Kidney epithelial cell (primary cell): ENCODE results near the gene SEMA4D. TPM values are rescaled to one million over a fixed set of nuclear protein-coding genes. Genes with fewer than 3 reads are reported as not detected.

Source experiments
- DNase-seq: peaks from one replicate; pipeline ENCODE4 v3.0.0-alpha.2; 2010; ENCODE audit warnings: low read depth
- H3K27me3 ChIP-seq: 2 replicates; pipeline ENCODE4 v1.6.0; 2011; ENCODE audit warnings: low read length; ENCODE audit not compliant: control insufficient read depth, insufficient read depth
- H3K36me3 ChIP-seq: 2 replicates; pipeline ENCODE4 v1.5.1; 2011; ENCODE audit warnings: low read length; ENCODE audit not compliant: control insufficient read depth, insufficient read depth
- H3K4me3 ChIP-seq: 2 replicates; pipeline ENCODE4 v1.5.1; 2011; ENCODE audit warnings: low read depth, mild to moderate bottlenecking, control low read depth, low read length
- total RNA-seq: library from RNA; depleted of rRNA; stranded (reverse); fragments of >200 nt; gene quantifications from 2 replicates; pipeline ENCODE4 v1.2.3, GENCODE V29; 2015
- TF ChIP-seq, protein P1 (sequence below): IDR thresholded peaks from 2 replicates; pipeline ENCODE4 v1.5.1; 2011; ENCODE audit warnings: mild to moderate bottlenecking, moderate library complexity, low read length, control low read depth, inconsistent platforms; ENCODE audit not compliant: insufficient read depth, poor library complexity, severe bottlenecking

SEMA4D gene
- total RNA-seq, 1 donor from 2014 or later: 30.7 TPM

DNA sequence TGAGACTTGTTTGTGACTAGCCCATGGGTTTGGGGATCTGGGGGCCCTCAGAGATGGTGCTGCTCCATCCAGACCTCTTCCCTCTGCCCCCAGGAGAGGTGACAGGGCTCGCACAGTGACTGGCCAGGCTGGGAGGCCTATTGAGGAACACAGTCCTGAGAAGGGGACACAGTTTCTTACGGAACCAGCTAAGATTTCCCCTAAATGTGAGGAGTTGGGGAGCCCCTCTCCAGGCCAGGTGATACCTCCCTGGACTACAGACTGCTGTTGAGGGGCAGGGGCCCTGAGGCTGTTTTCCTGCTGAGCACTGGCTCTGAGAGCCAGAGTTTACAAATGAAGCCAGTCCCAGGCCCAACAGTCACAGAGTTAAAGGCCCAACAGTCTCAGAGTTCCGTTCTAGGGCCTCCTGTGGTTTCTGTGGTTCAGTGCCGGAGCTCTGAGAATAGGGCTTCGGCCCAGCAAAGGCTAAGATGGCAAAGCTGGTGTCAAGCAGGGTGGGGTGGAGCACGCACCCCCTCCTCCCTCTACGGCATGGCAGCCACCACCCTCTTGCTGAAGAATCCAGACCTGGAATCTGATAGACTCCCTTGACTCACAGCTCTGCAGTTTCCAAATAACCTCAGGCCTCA lies 1.1 kb upstream of the SEMA4D start:
- Histone ChIP-seq H3K4me3 (no peak overlapping the region), H3K27me3 (no peaks in the 10 kb centered on the region), H3K36me3 (no peaks in the 10 kb centered on the region)
- TF ChIP-seq, protein P1, sequence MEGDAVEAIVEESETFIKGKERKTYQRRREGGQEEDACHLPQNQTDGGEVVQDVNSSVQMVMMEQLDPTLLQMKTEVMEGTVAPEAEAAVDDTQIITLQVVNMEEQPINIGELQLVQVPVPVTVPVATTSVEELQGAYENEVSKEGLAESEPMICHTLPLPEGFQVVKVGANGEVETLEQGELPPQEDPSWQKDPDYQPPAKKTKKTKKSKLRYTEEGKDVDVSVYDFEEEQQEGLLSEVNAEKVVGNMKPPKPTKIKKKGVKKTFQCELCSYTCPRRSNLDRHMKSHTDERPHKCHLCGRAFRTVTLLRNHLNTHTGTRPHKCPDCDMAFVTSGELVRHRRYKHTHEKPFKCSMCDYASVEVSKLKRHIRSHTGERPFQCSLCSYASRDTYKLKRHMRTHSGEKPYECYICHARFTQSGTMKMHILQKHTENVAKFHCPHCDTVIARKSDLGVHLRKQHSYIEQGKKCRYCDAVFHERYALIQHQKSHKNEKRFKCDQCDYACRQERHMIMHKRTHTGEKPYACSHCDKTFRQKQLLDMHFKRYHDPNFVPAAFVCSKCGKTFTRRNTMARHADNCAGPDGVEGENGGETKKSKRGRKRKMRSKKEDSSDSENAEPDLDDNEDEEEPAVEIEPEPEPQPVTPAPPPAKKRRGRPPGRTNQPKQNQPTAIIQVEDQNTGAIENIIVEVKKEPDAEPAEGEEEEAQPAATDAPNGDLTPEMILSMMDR: no peak
- DNase-seq: no peak

DNA sequence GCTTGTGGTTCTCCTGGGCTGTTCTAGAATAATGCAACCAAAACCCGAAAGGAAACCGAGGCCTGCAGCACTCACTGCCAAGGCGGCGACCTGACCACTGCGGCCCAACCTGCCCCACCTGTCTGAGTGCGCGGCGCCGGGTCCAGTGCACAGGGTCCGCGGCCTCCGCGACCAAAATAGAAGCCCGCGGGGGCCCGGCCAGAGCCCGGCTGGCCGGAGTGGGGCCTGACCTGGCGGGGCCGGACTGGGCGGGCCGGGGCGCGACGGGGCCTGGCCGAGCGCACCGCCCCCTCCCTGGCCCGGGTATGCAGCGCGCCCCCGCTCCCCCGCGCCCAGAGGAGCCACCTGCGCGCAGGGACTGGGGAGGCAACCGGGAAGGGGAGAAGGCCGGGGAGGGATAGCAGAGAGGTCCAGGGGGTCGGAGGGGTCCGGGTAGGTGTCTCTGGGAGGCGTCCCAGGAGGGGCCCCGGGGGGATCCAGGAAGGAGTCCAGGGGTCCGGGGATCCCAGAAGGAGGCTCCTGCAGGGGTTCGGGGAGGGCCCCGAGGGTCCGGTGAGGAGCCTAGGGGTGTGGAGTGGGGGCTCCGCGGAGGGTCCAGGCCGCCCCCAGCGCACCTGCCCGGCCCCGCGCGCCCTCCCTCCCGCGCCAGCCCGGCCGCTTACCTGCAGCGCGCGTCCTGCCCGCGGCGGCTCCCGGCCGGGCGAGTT lies 503 bp downstream of the SEMA4D start:
- H3K4me3 ChIP-seq: peak overlapping the region; percentile 73
- TF ChIP-seq, protein P1: no peak
- no peaks in the 10 kb centered on the region for H3K36me3 ChIP-seq
- no peak for DNase-seq
- no peaks in the 10 kb centered on the region for H3K27me3 ChIP-seq

DNA sequence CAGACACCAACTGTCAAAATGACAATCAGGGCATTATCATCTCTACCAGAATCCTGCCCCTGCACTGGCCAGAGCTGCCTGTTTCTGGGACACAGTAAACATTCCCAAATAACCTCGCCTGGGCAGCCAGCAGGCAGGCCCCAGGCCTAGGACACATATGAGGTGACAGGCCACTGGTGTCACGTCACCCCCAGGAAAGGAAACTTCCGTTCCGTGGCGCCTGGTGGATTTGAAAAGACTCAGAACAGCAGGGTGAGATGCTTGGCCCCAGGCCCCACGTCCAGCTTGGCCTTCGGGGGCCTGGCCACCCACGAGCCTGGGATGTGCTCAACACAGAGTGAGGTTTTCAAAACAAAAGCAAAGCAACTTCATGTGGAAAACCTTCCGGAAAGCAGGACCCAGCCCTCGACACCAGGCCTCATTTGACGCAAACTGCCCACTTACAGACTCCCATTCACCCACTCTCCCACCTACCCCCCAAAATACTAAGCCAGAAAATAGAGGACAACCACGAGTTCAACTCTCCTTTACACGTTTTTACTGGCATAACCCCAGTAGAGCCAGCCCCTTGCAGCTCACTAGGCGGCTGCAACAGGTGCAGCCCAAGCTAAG lies 1.2 kb downstream of the SEMA4D start:
- TF ChIP-seq, protein P1: no peak
- Histone ChIP-seq H3K4me3 (peak overlapping the region; percentile 73), H3K27me3 (no peaks in the 10 kb centered on the region), H3K36me3 (no peaks in the 10 kb centered on the region)
- no peak for DNase-seq

DNA sequence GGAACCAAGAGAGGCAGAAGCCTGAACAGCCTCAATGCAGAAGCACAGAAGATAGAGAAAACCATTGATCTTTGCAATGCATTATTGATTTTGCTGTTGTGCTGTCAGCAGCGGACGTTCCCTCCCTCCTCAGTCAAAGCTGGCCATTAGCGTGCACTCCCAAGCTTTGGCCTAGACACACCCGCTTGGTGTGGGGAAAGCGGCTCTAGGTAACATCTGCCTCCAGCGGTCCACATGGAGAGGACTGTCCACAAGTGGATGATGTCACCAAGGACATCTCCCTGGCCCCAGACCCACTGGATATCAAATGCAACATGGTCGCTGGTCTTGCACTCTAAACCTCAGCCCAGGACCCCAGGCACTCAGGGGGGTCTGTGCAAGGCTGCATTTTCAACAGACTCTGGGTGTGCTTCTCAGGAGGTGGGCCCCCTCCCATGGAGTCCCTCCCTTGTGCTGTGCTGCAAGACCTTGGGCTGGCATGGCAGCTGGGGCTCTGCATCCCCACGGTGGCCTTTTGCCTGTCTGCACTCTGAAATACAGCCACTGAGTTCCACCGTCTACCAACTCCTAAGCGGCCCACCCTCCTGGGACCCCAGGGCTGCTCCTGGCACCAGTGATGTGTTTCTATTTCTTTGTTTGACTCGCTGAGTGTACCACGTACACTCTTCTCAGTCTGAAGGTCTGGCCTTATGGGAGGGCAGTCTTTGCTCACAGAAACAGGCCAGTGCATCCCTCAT lies 1.9 kb downstream of the SEMA4D start:
- H3K36me3 ChIP-seq: no peaks in the 10 kb centered on the region
- no peak for DNase-seq
- H3K4me3 ChIP-seq: no peak overlapping the region
- TF ChIP-seq, protein P1: no peak
- H3K27me3 ChIP-seq: no peaks in the 10 kb centered on the region

GRCh38 chr9:89494199-89494598 lies 3.7 kb downstream of the SEMA4D start:
- no peak for DNase-seq
- H3K4me3 ChIP-seq: no peak overlapping the region
- TF ChIP-seq, protein P1: no peak
- H3K27me3 ChIP-seq: no peaks in the 10 kb centered on the region
- no peaks in the 10 kb centered on the region for H3K36me3 ChIP-seq
